ENCODE results near the gene FILIP1. TPM values are rescaled to one million over a fixed set of nuclear protein-coding genes. Genes with fewer than 3 reads are reported as not detected.

Gene FILIP1
- total RNA-seq, 5 donors from 2014 or later (not counting 1 experiment from before 2014, with no cell fraction given), result 0.07 to 0.09 TPM; not detected in 3

DNA sequence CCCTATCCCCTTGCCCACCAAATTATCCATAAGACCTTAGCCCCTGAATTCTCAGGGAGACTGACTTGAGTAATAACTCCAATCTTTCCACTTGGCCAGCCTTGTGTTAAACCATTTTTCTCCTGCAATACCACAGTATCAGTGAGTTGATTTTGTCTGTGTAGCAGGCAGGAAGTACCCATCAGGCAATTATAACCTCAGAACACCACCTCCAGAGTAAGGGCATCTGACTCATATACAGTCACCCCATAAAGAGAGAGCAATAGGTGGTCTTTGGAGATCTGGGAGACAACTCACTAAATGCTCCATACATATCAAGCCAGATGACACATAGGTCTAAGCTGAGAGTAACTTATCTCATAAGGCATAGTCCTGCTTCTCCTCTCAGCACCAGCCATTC is 83.7 kb downstream of the FILIP1 start:
- no peak for ATAC-seq (replicated peaks in 1 of 4)
- CTCF ChIA-PET, result no interaction called here

DNA sequence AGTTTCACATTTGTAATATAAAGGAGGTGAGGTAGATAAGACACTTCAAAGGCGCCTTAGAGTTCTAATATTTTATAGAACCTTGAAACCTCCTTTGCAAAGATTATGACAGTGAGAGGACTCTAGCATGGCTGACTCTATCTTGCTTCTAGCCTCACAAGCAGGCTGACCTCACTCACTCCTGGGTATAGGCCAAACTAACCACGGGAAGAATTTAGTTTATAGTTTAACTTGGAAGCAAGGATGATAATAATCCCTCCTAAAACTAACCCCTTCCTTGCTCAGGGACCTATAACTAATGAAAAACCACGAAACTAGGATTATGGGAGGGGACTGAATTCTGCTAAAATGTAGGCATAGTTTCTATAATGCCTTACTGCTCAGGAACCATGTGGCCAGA is 84.3 kb downstream of the FILIP1 start:
- Mint-ChIP-seq H3K4me1 (peaks cover 0 to 7% (median 0%) of the 10 kb centered on the region in 3 donors), H3K4me3 (no peak overlapping the region), H3K36me3 (no peaks in the 10 kb centered on the region), H3K27me3 (peaks cover 12 to 25% of the 10 kb centered on the region in 2 donors), H3K9me3 (no peaks in the 10 kb centered on the region), H3K27ac (no peak overlapping the region)
- DNase-seq (no peak), ATAC-seq (replicated peaks in 1 of 4) (no peak)
- H3K4me1 ChIP-seq (ENCODE audit: control insufficient read depth in 1 of 2, extremely low read depth in 1 of 2, insufficient read depth in 2 of 2, low read length in 2 of 2), result no peaks in the 10 kb centered on the region
- no peak overlapping the region for H3K27ac ChIP-seq (ENCODE audit: low read length)
- H3K9me3 ChIP-seq, result no peaks in the 10 kb centered on the region
- CTCF ChIA-PET, result no interaction called here
- H3K4me3 ChIP-seq (ENCODE audit: control insufficient read depth in 1 of 2, extremely low read depth in 1 of 2, low read length in 1 of 2), result no peak overlapping the region
- POLR2A ChIA-PET, result no interaction called here
- H3K27me3 ChIP-seq (replicated peaks in 1 of 2; ENCODE audit: control insufficient read depth in 2 of 2, extremely low read depth in 1 of 2, insufficient read depth in 2 of 2, low read length in 1 of 2), result no peaks in the 10 kb centered on the region
- no peaks in the 10 kb centered on the region for H3K36me3 ChIP-seq (ENCODE audit: control insufficient read depth in 2 of 2, extremely low read depth in 1 of 2, insufficient read depth in 1 of 2, low read length in 1 of 2)
- no CpG with 5 or more reads among the region's 3 CpGs for WGBS (ENCODE audit: insufficient coverage)

More for the DNA sequence above, 83.7 kb downstream of the FILIP1 start:
- Mint-ChIP-seq H3K4me1 (peaks cover 0 to under 1% (median 0%) of the 10 kb centered on the region in 3 donors), H3K4me3 (no peak overlapping the region), H3K27ac (no peak overlapping the region), H3K27me3 (peaks cover 17 to 29% of the 10 kb centered on the region in 2 donors), H3K9me3 (no peaks in the 10 kb centered on the region), H3K36me3 (no peaks in the 10 kb centered on the region)
- H3K9me3 ChIP-seq, result no peaks in the 10 kb centered on the region
- DNase-seq, result no peak
- no peaks in the 10 kb centered on the region for H3K4me1 ChIP-seq (ENCODE audit: control insufficient read depth in 1 of 2, extremely low read depth in 1 of 2, insufficient read depth in 2 of 2, low read length in 2 of 2)
- H3K36me3 ChIP-seq (ENCODE audit: control insufficient read depth in 2 of 2, extremely low read depth in 1 of 2, insufficient read depth in 1 of 2, low read length in 1 of 2), result no peaks in the 10 kb centered on the region
- POLR2A ChIA-PET, result no interaction called here
- H3K4me3 ChIP-seq (ENCODE audit: control insufficient read depth in 1 of 2, extremely low read depth in 1 of 2, low read length in 1 of 2), result no peak overlapping the region
- no peaks in the 10 kb centered on the region for H3K27me3 ChIP-seq (replicated peaks in 1 of 2; ENCODE audit: control insufficient read depth in 2 of 2, extremely low read depth in 1 of 2, insufficient read depth in 2 of 2, low read length in 1 of 2)
- no peak overlapping the region for H3K27ac ChIP-seq (ENCODE audit: low read length)

GRCh38 chr6:75403563-75404080 is 90.0 kb downstream of the FILIP1 start:
- POLR2A ChIA-PET, result no interaction called here
- Mint-ChIP-seq H3K27ac (no peak overlapping the region), H3K36me3 (no peaks in the 10 kb centered on the region), H3K9me3 (no peaks in the 10 kb centered on the region), H3K4me1 (peaks cover 0 to 7% (median 0%) of the 10 kb centered on the region in 3 donors), H3K4me3 (no peak overlapping the region), H3K27me3 (peaks cover 0 to 4% of the 10 kb centered on the region in 2 donors)
- Histone ChIP-seq H3K27me3 (replicated peaks in 1 of 2; ENCODE audit: control insufficient read depth in 2 of 2, extremely low read depth in 1 of 2, insufficient read depth in 2 of 2, low read length in 1 of 2) (no peaks in the 10 kb centered on the region), H3K9me3 (no peaks in the 10 kb centered on the region), H3K4me1 (ENCODE audit: control insufficient read depth in 1 of 2, extremely low read depth in 1 of 2, insufficient read depth in 2 of 2, low read length in 2 of 2) (no peaks in the 10 kb centered on the region), H3K36me3 (ENCODE audit: control insufficient read depth in 2 of 2, extremely low read depth in 1 of 2, insufficient read depth in 1 of 2, low read length in 1 of 2) (no peaks in the 10 kb centered on the region), H3K27ac (ENCODE audit: low read length) (no peak overlapping the region), H3K4me3 (ENCODE audit: control insufficient read depth in 1 of 2, extremely low read depth in 1 of 2, low read length in 1 of 2) (no peak overlapping the region)
- CTCF ChIA-PET, result interaction anchor here in 1 of 2 donors (1.0 kb wide), 1 partner anchor 20 kb away, joined by 3 read pairs; no protein-coding TSS in a partner anchor
- DNase-seq (no peak), ATAC-seq (replicated peaks in 1 of 4) (no peak)
- 69% methylated on average over 2 of the region's 3 CpGs for WGBS (ENCODE audit: insufficient coverage)

DNA sequence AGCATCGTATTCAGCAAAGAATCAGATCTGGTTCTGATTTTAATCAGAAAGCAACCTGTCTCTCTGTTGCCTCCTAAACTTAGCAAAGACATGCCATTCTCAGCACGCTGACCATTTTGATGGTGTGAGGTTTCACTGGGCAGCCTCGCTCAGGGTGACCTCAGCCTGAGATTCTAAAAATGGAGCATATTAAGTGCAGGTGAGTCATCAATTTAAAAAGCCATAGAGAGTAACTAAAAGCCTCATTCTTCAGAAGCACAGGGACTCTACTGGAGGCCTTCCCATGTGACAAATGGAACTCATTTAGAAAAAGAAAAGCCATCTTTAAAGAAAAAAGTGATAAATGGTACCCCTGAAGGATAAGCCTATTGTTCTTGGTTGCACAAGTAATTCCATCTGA is 91.3 kb downstream of the FILIP1 start:
- Histone ChIP-seq H3K27ac (ENCODE audit: low read length) (no peak overlapping the region), H3K9me3 (no peaks in the 10 kb centered on the region), H3K4me3 (ENCODE audit: control insufficient read depth in 1 of 2, extremely low read depth in 1 of 2, low read length in 1 of 2) (no peak overlapping the region), H3K36me3 (ENCODE audit: control insufficient read depth in 2 of 2, extremely low read depth in 1 of 2, insufficient read depth in 1 of 2, low read length in 1 of 2) (no peaks in the 10 kb centered on the region), H3K27me3 (replicated peaks in 1 of 2; ENCODE audit: control insufficient read depth in 2 of 2, extremely low read depth in 1 of 2, insufficient read depth in 2 of 2, low read length in 1 of 2) (no peaks in the 10 kb centered on the region), H3K4me1 (ENCODE audit: control insufficient read depth in 1 of 2, extremely low read depth in 1 of 2, insufficient read depth in 2 of 2, low read length in 2 of 2) (no peaks in the 10 kb centered on the region)
- Mint-ChIP-seq H3K36me3 (no peaks in the 10 kb centered on the region), H3K4me1 (peaks cover 0 to 7% (median 0%) of the 10 kb centered on the region in 3 donors), H3K4me3 (no peak overlapping the region), H3K9me3 (no peaks in the 10 kb centered on the region), H3K27ac (no peak overlapping the region), H3K27me3 (peaks cover 0 to 8% of the 10 kb centered on the region in 2 donors)
- DNase-seq (no peak), ATAC-seq (replicated peaks in 1 of 4) (no peak)
- CTCF ChIA-PET, result no interaction called here
- WGBS (ENCODE audit: insufficient coverage), result no CpG with 5 or more reads among the region's 3 CpGs
- POLR2A ChIA-PET, result no interaction called here

DNA sequence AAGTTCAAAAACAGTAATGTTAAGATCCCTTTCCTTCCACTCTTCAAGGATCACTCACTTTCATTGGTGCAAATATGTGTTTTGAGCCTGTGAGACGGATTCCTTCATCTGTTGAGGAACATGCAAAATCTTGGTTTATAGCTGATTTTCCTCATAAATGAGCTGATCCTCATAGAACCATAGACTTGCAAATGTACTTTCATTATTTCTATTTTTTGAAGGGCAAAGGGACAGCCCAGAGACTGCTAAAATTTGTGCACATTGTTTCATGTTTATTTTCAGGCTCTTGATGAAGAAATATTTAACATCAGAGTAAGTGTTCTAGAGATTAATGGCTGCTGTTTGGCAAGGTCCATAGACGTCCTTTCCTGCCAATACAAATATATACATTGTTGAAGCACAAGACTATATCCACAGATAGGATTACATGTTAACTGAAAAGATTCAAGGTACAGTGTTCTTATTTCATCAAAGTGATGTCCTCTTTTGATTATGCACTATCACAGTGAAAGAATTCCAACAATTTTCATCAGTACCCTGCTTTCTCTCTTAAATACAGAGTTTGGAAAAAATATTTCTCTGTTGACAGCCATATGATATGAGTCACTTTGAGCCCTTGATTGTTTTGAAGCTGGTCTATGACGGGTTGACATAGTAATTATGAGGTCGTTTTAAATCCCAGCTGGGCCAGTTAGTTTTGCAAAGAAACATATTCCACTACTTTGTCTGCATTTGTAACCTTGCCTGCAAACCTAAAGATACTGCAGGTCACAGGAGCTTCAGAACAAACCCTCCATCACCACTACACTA is 95.7 kb downstream of the FILIP1 start:
- H3K4me1 Mint-ChIP-seq, result no peaks in the 10 kb centered on the region
- no peaks in the 10 kb centered on the region for H3K9me3 ChIP-seq
- H3K27me3 Mint-ChIP-seq, result peaks cover 10 to 12% of the 10 kb centered on the region in 2 donors
- H3K36me3 Mint-ChIP-seq, result no peaks in the 10 kb centered on the region
- peaks cover 0 to 4% of the 10 kb centered on the region in 2 experiments for H3K27me3 ChIP-seq (replicated peaks in 1 of 2; ENCODE audit: control insufficient read depth in 2 of 2, extremely low read depth in 1 of 2, insufficient read depth in 2 of 2, low read length in 1 of 2)
- no peak overlapping the region for H3K4me3 ChIP-seq (ENCODE audit: control insufficient read depth in 1 of 2, extremely low read depth in 1 of 2, low read length in 1 of 2)
- no peaks in the 10 kb centered on the region for H3K9me3 Mint-ChIP-seq
- ATAC-seq (replicated peaks in 1 of 4) (no peak), DNase-seq (no peak)
- ChIA-PET POLR2A (no interaction called here), CTCF (no interaction called here)
- 90% methylated on average over 2 of the region's 4 CpGs for WGBS (ENCODE audit: insufficient coverage)
- H3K27ac Mint-ChIP-seq, result no peak overlapping the region
- no peak overlapping the region for H3K4me3 Mint-ChIP-seq
- H3K27ac ChIP-seq (ENCODE audit: low read length), result no peak overlapping the region
- H3K4me1 ChIP-seq (ENCODE audit: control insufficient read depth in 1 of 2, extremely low read depth in 1 of 2, insufficient read depth in 2 of 2, low read length in 2 of 2), result no peaks in the 10 kb centered on the region
- H3K36me3 ChIP-seq (ENCODE audit: control insufficient read depth in 2 of 2, extremely low read depth in 1 of 2, insufficient read depth in 1 of 2, low read length in 1 of 2), result no peaks in the 10 kb centered on the region

DNA sequence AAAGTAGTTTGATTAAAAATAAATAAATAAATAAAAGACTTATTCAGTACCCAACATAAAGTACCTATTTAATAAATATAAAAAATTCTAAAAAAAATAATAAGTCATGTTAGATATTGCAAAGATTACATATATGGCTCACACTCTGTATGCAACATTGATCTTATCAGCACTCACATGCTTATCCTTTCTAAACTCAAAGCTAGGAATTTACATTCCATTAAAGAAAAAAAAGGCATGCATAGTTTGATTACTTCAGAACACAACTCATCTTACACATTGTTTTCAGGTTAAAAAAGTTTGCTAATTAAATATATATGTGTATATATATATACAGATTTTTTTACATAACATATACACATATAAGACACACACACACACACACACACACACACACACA is 96.4 kb downstream of the FILIP1 start:
- H3K27ac Mint-ChIP-seq, result no peak overlapping the region
- ATAC-seq (replicated peaks in 1 of 4) (no peak), DNase-seq (no peak)
- H3K4me3 ChIP-seq (ENCODE audit: control insufficient read depth in 1 of 2, extremely low read depth in 1 of 2, low read length in 1 of 2), result no peak overlapping the region
- H3K4me1 Mint-ChIP-seq, result no peaks in the 10 kb centered on the region
- no peaks in the 10 kb centered on the region for H3K36me3 ChIP-seq (ENCODE audit: control insufficient read depth in 2 of 2, extremely low read depth in 1 of 2, insufficient read depth in 1 of 2, low read length in 1 of 2)
- POLR2A ChIA-PET, result no interaction called here
- no peak overlapping the region for H3K27ac ChIP-seq (ENCODE audit: low read length)
- no peaks in the 10 kb centered on the region for H3K9me3 Mint-ChIP-seq
- H3K27me3 Mint-ChIP-seq, result peaks cover 10 to 12% of the 10 kb centered on the region in 2 donors
- peaks cover 0 to 4% of the 10 kb centered on the region in 2 experiments for H3K27me3 ChIP-seq (replicated peaks in 1 of 2; ENCODE audit: control insufficient read depth in 2 of 2, extremely low read depth in 1 of 2, insufficient read depth in 2 of 2, low read length in 1 of 2)
- no peak overlapping the region for H3K4me3 Mint-ChIP-seq
- CTCF ChIA-PET, result no interaction called here
- H3K9me3 ChIP-seq, result no peaks in the 10 kb centered on the region
- no peaks in the 10 kb centered on the region for H3K4me1 ChIP-seq (ENCODE audit: control insufficient read depth in 1 of 2, extremely low read depth in 1 of 2, insufficient read depth in 2 of 2, low read length in 2 of 2)
- no peaks in the 10 kb centered on the region for H3K36me3 Mint-ChIP-seq

Data from T-cell (primary cell).